Bone marrow (tissue), 2 donors: ENCODE measurements around the gene ATG7.
"Not testable (repeated sequence)": the region's sequence is repeated elsewhere in the genome, so short reads cannot be mapped to it uniquely, and the experiment has no call there.

Experiments
- DNase-seq, 2 donors: peaks; one replicate each; lab custom pipeline; 2025; lab: John Stamatoyannopoulos, UW

The ATG7 gene

DNA sequence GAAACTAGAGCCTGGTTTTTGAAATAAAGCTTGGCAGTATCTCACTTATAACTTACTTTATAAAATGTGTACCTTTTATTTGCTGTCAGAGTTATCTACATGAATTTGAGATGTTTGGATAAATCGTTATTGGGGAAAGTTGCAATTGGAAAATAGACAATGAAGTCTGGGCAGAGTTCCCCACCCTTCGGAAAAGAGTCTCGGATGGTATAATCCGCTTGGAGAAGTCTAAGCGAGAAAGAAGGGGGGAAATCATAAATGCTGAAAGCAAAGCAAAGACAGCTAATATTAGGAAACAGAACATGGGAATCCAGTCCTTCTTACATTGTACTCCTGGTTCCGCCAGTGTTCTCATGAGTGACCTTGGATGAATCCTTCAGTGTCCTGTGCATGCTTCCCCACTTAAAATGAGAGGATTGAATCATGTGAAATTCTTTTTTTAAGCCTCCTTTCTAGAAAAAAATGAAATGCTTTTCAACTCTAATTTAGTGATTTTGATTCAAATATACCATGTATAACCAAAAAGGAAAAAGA, 162.4 kb downstream of the ATG7 start:
- no peak for DNase-seq

DNA sequence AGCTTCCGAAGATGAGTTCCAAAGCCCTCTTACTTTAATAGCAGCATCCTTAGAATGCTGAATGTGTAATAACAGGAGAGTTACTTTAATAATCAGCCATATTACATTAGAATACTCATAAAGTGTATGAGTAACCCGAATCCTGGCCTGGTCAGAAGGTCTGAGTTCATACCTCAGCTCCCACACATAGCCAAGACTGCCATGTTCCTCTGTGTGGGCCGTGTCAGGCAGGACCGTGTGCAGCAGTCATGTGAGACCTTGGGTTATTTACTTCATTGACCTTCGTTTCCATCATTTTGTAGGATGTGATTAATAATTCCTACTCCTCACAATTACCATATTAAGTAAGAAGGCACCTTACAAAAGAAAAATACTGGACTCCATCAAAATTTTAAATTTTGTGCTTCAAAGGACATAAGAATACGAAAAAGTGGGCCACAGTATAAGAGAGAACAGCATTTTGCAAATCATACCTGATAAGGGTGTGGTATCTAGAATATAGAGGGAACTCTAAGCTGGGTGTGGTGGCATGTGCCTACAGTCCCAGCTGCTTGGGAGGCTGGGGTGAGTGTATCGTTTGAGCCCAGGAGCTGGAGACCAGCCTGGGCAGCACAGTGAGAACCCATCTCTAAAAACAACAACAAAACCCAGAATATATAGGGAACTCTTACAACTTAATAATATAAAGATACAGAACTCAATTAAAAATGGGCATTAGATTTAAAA, 163.4 kb downstream of the ATG7 start:
- DNase-seq, result no peak

GRCh38 chr3:11436775-11437174, 164.6 kb downstream of the ATG7 start:
- DNase-seq, result no peak

- no peak for DNase-seq
Observed at GRCh38 chr3:11437506-11437905, 165.3 kb downstream of the ATG7 start.

- no peak for DNase-seq
Observed at GRCh38 chr3:11438646-11439045, 166.4 kb downstream of the ATG7 start.

DNA sequence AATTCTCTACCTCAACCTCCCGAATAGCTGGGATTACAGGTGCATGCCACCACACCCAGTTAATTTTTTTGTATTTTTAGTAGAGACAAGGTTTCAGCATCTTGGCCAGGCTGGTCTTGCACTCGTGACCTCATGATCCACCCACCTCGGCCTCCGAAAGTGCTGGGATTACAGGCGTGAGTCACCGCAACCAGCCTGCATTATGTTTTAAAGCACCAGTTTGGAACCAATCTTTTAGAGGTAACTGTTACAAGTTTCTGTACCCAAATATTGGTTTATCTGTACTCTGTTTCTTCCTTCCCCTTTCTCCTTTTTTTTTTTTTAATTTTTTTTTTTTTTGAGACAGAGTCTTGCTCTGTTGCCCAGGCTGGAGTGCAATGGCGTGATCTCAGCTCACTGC, 169.1 kb downstream of the ATG7 start:
- not testable (repeated sequence) for DNase-seq

GRCh38 chr3:11444404-11444803, 172.2 kb downstream of the ATG7 start:
- no peak for DNase-seq

DNA sequence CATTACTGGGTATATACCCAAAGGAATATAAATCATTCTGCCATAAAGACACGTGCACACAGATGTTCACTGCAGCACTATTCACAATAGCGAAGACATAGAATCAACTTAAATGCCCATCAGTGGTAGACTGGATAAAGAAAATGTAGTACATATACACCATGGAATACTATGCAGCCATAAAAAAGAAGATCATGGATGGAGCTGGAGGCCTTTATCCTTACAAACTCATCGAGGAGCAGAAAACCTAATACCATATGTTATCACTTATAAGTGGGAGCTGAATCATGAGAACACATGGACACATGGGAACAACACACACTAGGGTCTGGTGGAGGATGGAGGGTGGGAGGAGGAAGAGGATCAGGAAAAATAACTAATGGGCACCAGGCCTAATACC, 173.0 kb downstream of the ATG7 start:
- DNase-seq, result not testable (repeated sequence)

- no peak for DNase-seq
Observed at GRCh38 chr3:11445883-11446282, 173.7 kb downstream of the ATG7 start.

DNA sequence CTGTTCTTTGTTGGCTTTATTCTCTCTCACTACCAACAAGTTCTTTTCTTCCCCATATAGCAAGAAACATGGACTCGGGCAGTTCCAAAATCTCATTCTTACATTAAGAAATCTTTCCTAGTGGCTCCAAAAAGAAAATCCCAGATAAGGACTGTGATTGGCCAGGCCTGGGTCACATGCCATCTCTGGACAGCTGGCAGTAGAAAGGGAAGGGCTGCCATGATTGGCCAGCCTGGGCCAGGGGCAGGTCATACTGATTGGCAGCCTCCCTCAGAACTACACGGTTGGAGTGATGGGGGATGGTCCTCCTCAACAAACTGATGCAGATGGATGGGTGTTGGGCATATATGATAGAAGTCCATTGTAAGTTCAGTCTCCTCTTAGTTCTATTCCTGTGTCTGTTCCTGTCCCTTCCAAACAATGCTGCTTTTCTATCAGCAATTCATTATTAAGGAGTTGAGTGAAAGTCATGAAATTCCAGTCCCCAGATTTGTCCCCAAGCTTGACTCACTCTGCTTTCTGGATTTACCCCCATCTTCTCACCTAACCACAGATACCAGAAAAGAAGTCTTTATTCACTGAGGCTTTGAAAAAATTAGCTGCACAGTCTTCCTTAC, 175.5 kb downstream of the ATG7 start:
- no peak for DNase-seq

DNA sequence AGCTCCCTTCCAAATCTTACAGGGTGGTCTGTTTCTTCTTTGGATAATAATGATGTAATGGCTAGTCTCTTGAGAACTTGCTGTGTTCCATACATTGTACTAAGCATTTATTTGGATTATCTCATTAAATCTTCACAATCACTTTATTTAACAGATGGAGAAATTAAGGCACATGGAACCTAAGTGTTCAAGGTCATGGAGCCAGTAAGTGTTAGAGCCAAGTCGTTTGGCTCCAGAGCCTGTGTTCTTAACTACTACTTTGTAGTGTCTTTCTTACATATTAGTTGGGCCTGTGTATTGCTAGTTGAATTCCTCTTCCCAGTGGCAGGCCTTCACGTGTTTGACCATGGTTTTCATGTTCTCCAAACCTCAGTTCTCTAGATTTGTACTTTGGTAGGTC, 177.8 kb downstream of the ATG7 start:
- no peak for DNase-seq

- DNase-seq, result no peak
Observed at GRCh38 chr3:11452312-11452711, 180.1 kb downstream of the ATG7 start.

- no peak for DNase-seq
Observed at GRCh38 chr3:11452885-11453847, 181.0 kb downstream of the ATG7 start.

DNA sequence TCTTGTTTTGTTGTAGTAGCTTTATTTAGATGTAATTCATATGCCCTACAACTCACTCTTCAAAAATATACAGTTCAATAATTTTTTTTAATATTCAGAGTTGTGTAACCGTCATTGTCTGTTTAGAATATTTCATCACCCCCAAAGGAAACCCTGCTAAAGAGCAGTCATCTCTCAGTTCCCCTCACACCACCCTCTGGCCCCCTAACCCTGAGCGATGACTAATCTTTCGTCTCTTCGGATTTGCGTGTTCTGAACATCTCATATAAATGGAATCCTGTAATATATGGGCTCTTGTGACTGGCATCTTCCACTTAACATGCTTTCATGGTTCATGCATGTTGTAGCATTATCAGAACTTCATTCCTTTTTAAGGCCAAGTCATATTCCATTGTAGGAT, 183.8 kb downstream of the ATG7 start:
- no peak for DNase-seq

GRCh38 chr3:11457135-11457534, 184.9 kb downstream of the ATG7 start:
- DNase-seq, result no peak

GRCh38 chr3:11459186-11459824, 187.1 kb downstream of the ATG7 start:
- DNase-seq, result no peak

DNA sequence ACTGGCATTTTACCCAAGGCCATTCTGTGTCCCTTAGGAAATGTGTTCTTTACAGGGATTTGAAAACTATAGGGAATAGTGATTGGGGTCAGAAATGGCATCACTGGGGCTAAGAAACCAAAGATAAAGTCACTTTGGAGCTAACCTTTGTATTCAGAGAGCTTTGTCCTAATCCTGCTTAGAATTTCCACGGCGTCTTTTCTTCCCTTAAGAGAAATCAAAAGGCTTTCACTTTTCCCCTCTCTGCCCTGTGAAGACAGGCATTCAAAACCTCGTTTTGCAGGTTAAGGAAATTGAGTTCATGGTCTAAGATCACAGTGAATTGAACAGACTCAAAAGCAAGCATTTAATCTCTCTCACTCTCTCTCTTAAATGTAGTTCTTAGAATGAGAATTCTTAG, 189.0 kb downstream of the ATG7 start:
- DNase-seq, result no peak

- DNase-seq, result not testable (repeated sequence)
Observed at GRCh38 chr3:11462673-11463072, 190.5 kb downstream of the ATG7 start.

- DNase-seq, result no peak
Observed at GRCh38 chr3:11463591-11463990, 191.4 kb downstream of the ATG7 start.

GRCh38 chr3:11464356-11464755, 192.2 kb downstream of the ATG7 start:
- no peak for DNase-seq

- DNase-seq, result no peak
Observed at GRCh38 chr3:11465744-11466616, 193.8 kb downstream of the ATG7 start.
